Measurements from ENCODE around the gene ST7.

ST7 gene

DNA sequence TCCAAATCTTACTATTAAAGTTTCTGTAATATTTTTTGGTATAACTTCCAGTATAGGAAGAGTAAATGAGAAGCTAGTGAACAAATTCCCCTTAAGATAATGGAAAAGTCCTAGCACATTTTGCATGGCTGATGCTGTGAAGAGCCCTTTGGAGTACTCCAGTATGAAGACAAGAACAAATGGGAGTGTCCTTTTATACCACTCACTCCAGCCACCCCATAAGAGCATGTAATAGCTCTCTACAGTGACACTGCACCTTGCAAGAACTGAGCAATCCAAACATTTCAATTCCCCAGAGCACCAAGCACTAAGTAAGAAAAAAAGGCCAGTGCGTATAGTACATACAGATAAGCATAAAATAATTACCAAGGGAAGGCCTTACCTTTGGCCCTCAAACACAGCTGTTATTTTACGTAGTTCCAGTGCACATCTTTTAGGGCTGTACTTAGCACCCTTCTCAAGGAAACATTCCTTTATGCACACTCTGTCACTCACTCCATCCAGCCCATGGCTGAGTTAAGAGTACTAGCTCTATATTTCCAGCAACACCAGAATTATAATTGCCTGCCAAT, 135.4 kb downstream of the ST7 start:
- in situ Hi-C loops (cut with MboI; ENCODE audit: low sequenced_read_pairs) = no loop called here

DNA sequence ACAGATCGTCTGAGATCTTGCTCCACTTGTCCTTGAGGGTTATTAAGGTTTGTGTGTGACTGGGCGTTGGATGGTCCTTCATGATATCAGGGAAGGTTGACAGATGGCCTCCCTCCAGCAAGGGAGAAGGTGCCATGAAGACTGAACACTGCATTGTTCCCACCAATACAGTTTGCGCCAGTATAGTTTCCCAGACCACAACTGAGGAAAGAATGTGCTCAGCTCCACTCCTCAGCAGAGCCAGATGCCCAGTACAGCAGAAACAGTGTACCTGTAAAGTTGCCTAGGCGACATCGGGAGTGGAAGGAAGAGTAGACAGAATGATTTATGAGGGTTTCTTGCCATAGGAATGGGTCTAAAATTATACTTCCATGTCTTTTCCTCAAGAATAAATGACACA, 137.5 kb downstream of the ST7 start:
- in situ Hi-C loops (cut with MboI; ENCODE audit: low sequenced_read_pairs) = no loop called here

DNA sequence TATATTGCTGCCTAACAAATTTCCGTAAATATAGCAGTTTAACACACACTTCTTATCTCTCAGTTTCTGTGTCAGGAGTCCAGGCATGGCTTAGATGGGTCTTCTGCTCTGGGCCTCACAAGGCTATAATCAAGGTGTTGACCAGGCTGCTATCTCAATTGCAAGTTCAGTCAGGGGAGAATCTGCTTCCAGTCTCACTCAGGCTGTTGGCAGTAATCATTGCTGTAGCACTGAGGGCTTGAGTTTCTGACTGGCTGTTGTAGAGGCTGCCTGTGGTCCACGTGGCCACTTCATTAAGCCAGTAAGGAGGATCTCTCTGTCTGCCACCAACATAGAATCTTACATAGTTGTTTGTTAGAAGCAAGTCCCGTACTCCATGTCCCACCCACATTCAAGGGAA, 138.4 kb downstream of the ST7 start:
- in situ Hi-C loops (cut with MboI; ENCODE audit: low sequenced_read_pairs) = no loop called here

DNA sequence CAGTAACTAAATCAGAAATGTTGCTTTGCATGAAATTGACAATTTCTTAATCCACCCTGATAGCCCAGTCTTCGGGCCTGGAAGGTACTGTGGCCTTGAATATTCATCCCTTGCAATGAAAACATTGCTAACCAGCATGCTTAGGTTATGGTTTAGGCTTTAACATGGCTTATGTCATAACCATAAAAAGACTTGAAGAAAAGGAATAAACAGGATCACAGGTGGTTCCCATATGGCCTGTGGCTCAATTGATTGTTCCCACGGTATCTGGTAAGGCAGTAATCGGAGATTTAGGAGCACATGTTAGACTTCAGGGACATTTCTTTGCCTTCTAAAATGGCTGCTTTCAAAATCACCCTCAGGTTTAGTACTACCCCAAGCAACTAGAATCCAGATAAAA, 139.5 kb downstream of the ST7 start:
- in situ Hi-C loops (cut with MboI; ENCODE audit: low sequenced_read_pairs) = no loop called here

DNA sequence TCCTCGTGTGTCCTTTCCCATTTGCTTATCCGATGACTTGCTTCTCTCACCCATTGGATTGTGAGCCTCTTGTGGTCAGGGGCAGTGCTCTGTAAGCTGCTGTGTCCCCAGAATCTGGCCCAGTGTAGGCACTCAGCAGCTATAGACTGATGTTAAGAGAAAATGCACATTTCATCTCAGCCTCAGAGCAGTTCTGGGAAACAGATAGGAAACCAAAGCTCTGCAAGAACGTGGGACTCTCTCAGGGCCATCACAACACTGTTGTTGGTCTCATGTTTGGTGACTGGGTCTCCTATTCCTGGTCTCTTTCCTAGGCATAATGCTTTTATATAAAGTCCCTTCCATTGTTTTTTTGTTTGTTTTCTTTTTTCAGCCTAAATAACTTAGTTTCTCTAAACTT, 141.2 kb downstream of the ST7 start:
- in situ Hi-C loops (cut with MboI; ENCODE audit: low sequenced_read_pairs) = no loop called here

DNA sequence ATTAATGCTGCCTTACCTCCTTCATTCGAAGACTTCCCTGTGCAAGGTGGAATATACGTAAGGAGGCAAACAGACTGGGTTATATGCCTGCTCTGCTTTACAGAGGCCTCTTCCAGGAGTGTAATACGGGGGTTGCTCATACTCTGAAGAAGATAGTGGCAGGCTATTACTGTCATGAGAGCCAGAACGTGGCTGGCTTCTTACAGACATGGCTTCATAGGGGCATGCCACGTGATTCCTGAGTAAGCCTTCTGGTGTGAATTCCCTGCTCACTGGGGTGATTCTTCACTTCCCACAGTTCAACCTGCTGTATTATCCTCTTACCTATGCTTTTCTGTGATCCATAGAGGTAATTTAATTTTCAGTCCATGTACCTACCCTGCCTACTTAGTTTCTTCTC, 141.8 kb downstream of the ST7 start:
- in situ Hi-C loops (cut with MboI; ENCODE audit: low sequenced_read_pairs) = no loop called here

DNA sequence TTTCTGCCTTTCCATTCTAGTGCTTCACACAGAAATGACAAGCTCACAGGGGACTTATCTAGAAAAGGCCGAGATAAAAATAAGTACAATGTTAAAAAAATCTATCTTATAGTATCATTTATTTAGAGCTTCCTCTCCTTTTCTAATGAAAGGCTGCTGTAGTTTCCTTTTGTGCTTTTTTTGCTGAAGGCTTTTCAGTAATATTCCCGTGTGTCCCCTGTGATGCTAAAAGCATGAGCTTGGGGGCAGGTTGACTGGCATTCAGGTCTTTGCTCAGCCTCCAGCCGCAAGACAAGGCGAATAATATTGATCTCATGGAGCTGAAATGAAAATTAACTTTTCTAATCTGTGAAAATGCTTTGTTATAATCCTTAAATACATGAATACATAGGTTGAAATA, 143.0 kb downstream of the ST7 start:
- in situ Hi-C loops (cut with MboI; ENCODE audit: low sequenced_read_pairs) = no loop called here

DNA sequence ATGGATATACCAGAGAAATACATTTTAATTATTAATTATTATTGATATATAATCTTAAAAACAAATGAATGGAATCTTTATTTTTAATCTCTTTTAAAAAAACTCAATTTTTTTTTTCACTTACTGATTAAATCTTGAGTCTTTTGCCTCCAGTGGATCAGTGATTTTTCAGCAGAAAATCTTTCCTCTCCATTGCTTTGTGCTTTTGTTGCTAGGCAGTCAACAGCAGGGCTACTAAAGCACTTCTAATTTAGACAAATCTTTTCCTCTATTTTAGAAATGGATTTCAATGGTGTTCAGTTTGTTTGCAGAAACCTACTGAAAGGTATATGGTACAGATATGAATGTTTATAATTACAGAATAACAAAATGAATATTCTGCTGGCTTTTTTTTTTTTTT, 143.6 kb downstream of the ST7 start:
- in situ Hi-C loops (cut with MboI; ENCODE audit: low sequenced_read_pairs) = no loop called here

DNA sequence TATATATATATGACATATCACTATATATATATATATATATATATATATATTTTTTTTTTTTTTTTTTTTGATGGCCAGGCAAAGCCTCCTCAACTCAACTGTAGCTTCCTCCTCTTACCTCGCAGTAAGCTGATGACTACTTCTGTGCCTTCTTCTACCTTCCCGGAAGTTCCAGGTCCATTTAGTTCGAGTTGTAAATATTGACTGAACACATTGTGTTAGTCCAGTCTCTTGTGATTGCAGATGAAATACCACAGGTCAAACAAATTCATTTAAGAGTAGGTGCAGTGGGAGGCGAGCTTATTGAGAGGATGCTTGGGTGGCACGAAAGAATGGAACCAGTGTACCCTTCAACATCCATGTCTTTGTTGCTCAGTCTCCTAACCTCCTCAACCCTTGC, 144.6 kb downstream of the ST7 start:
- in situ Hi-C loops (cut with MboI; ENCODE audit: low sequenced_read_pairs) = no loop called here

DNA sequence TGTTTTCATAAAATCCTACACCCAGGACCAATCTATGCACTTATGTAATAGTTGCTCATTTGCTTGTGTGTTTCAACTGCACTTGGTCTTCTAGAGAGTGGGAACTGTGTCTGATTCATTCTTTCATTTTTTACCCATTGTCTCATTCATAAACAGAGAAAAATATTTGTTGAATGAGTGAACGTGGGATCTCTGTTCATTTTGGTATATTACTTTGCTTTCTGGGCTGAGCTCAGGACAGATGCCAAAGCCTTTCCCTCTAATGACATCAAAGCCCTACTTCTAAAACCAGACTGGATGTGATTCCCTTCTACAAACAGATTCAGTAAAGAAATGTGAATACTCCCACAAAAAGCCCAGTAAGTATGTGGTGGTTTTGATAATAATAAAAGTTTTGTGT, 145.2 kb downstream of the ST7 start:
- in situ Hi-C loops (cut with MboI; ENCODE audit: low sequenced_read_pairs) = no loop called here

DNA sequence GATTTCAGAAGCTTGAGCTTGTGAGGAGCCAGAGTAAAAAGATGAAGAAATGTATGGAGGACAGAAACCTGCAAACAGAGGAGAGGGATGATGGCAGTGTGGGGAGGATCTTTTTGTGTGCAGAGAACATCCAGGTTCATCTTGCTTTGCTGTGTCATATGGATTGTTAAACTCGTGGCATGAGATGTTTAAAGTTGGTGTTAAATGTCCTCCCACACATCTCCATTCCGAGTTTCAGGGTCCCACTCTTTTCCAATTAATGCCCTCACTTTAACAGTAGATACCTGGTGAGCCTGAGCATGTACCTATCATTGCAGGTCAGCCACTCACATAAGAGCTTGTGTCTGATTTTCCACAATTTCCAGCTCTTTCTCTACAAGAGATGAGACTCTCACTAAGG, 147.7 kb downstream of the ST7 start:
- in situ Hi-C loops (cut with MboI; ENCODE audit: low sequenced_read_pairs) = no loop called here

DNA sequence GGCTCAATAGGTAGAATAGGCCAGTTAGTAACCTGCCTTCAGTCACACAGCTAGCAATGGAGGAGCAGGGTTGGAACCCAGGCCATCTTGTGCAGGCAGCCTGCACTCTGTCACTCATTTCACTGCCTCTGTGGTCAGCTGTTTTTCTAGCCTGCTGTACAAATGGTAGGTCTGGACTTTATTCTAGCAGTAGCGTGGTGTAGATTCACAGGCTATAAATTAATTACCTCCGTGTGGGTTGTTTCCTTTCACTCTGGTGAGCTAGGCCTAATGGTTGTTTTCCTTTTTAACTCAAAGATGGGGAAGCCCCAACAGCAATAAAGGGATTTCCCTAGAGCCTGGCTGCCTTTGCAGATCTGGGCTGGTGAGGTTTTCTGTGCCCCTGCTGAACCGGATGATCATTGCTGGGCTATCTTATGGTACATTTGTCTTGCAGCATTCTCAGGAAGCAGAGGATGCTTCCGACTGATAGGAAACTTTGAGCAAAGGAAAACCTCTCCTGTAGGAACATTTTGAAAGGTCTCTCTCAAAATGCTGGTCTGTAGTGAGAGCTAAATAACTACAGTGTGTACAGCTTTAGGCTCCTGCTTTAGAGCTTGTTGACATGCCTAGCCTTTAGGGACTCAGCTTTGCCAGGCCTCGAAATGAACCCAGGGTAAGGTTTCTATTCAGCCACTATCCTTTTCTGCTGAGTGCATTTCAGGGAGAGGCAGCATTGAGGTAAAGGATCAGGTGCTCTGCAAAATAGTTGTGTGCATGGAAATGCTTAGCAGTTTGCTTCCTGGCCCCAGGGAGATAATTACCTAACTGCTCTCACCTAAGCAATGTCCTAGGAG, 157.4 kb downstream of the ST7 start:
- in situ Hi-C loops (cut with MboI; ENCODE audit: low sequenced_read_pairs) = no loop called here

DNA sequence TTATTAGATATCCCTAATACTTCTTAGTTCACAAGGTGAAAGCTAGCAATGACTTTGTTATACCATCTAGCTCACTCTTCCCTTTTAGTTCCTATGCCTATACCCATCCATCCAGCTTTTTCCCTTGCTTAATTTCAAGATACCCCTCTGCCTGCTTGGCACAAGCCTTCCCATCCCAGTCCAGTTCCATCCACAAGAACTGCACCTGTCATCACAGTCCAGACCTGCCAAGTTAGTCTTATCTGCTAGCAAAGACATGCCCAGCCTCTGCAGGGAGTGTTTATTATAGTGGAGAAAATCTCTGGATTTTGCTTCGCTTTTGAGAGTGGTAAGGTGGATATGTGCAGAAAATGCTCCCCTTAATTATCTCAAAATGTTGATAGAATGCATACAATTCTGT, 158.2 kb downstream of the ST7 start:
- in situ Hi-C loops (cut with MboI; ENCODE audit: low sequenced_read_pairs) = no loop called here

DNA sequence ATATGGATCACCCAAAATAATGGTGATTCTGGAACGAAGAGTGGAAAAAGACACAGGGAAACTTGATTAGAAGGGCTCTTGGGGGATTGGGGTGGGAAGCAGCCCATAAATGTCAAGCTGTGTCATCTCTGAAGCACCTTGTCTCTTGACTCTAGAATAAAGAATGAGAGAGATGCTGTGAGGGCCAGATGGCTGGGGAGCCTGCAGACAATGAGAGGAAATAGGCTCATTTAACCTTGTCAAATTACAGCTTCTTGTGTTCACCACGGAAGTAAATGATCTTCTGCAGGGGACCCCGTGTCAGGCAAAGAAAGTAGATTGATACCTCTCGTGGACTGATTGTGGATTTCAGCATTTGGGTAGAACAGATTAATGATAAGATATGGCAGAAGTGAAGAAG, 159.3 kb downstream of the ST7 start:
- in situ Hi-C loops (cut with MboI; ENCODE audit: low sequenced_read_pairs) = no loop called here

DNA sequence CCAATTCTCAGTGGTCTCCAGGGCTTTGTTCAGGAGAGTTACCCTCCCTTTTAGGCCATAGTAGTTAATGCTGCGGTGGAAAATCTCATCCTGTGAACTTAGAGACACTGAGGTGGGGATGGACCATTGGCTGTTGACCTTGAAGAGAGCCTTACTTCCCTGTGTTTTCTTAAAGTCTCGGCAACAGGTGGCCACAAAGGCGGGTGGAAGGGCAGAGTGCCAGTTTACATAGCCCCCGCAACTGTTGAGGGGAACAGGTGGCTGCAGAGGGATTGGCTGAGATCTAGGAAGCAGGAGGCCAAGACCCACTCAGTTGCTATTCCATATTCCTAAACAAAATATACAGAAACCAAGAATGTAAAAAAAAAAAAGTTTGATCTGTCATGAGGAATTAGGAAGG, 160.6 kb downstream of the ST7 start:
- in situ Hi-C loops (cut with MboI; ENCODE audit: low sequenced_read_pairs) = no loop called here

DNA sequence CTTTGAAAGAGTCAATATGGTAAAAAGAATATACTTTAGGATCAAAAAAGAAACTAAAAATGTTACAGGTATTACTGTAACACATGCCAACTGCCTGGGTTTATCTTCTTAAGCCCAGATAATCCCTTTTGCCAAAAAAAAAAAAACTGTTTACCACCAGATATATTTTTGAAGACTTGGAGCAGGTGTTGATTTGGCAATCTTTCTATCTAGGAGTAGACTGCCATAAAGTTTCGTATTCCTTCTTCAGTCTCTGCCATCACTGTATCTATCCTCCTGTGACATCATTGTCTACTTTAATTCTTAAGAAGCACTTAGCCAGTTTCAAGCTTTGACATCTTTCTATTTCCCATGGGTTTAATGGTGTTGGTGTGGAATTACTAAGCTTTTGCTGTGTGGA, 161.0 kb downstream of the ST7 start:
- in situ Hi-C loops (cut with MboI; ENCODE audit: low sequenced_read_pairs) = no loop called here

DNA sequence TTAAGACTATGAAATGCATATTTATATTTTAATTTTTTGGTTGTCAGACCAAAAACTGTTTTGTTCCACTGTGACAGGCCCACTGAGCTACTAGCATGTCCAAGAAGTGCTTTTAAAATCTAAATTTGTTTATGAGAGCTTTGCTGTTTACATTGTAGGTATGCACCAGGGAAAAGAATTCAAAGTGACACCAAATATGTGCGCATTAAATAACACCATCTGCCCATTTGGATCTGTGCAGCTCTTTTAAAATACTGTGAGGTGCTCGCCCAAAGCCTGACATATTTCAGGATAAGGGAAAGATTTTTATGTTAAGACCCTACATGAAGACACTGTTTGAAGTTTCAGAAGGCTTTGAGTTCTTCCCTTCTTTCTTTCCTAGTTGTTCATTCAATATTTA, 162.9 kb downstream of the ST7 start:
- in situ Hi-C loops (cut with MboI; ENCODE audit: low sequenced_read_pairs) = no loop called here

DNA sequence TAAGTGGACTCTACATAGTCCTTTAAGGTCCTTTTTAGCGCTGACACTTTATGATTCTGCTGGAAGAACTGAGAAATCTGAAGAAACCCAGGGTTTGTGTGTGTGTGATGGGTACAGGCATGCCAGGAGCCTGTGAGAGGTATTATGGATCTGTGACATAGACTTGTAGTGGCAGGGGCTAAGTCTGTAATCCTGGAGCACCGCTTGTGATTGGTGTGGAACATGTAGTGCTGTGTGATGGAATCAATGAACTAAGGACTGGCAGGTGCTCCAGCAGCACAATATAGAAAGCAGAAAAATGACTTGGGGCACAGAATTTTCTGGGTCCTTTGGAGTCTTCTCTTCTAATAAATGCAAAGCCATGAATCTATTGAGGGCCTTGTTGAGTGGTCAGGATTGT, 163.9 kb downstream of the ST7 start:
- in situ Hi-C loops (cut with MboI; ENCODE audit: low sequenced_read_pairs) = no loop called here

DNA sequence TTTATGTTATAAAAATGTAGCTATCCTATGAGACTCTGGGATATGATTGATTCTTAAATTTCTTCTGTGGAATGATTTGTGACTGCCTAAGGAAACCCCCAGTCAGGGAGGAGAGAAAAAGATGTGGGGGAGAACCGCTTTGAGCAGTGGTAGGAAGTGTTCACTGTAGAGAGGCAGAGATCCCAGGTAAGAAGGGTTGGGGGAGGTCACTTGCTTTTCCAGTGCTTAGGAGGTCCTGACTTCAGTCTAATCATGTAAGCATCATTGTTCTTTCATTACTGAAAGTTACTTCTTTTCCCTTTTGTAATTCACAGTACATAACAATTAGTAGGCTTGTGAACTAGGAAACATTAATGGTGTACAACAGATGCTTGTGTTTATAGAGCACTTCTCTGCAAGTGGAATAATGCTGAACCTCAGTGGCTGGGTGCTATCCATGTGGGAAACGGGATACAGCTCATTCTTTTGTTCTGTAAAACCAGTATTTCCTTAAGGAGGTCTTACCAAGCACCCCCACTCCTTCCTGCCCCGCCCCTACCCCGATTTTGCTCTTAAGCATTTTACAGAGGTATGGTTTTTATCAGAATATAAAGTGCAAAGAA, 165.4 kb downstream of the ST7 start:
- in situ Hi-C loops (cut with MboI; ENCODE audit: low sequenced_read_pairs) = no loop called here

DNA sequence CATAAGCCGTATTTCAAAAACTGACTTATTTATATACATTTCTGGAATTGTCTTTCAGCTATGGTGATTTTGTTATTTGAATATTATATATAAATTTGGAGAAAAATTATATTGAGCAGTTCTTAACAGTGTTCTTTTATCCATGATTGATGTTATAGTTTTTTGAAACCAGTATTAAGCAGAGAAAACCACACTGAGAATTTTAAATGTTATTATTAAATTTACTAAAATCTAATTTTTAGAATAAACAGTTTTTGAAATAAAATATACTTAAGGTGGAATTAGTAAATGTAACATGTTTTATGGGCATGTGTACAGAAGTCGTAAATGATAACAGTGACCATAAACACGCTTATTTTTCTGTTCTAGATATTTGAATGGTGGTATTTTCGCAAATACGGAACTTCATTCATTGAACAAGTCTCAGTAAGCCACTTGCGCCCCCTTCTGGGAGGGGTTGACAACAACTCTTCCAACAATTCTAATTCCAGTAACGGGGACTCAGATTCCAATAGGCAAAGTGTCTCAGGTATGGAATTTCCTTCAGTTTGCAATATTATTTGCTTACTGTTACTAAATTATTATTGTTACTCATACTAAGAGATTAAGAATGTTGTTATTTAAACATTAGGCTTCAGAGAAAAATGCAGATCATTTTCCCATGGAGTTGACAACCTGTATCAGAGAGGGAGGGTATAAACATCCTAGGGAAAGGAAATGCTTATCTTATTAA, 166.1 kb downstream of the ST7 start:
- in situ Hi-C loops (cut with MboI; ENCODE audit: low sequenced_read_pairs) = no loop called here

DNA sequence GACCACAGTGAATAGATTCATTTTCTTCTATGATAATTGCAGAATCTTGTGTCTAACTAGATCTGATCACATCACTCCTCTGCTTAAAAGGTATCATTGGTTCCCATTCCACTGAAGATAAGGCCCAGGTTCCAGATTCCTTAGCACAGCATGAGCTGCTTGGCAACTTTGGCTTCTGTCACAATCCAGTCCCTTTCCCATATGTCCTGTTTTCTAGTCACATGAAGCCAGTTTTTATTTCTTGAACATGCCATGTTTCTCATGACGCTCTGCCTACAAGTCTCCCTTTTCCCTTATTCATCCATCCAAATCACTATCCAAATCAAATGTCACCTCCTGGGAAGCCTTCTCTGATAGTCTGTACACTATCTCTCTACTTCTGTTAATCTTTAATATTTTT, 167.0 kb downstream of the ST7 start:
- in situ Hi-C loops (cut with MboI; ENCODE audit: low sequenced_read_pairs) = loop anchor here (10.0 kb wide), 1 partner anchor 136 kb away; no protein-coding TSS in a partner anchor

DNA sequence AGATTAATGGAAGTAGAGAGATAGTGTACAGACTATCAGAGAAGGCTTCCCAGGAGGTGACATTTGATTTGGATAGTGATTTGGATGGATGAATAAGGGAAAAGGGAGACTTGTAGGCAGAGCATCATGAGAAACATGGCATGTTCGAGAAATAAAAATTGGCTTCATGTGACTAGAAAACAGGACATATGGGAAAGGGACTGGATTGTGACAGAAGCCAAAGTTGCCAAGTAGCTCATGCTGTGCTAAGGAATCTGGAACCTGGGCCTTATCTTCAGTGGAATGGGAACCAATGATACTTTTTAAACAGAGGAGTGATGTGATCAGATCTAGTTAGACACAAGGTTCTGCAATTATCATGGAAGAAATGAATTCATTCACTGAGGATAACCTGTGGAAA, 168.7 kb downstream of the ST7 start:
- in situ Hi-C loops (cut with MboI; ENCODE audit: low sequenced_read_pairs) = loop anchor here (10.0 kb wide), 1 partner anchor 137 kb away; no protein-coding TSS in a partner anchor
